ENCODE measurements around the gene ITPRIPL2.

DNA sequence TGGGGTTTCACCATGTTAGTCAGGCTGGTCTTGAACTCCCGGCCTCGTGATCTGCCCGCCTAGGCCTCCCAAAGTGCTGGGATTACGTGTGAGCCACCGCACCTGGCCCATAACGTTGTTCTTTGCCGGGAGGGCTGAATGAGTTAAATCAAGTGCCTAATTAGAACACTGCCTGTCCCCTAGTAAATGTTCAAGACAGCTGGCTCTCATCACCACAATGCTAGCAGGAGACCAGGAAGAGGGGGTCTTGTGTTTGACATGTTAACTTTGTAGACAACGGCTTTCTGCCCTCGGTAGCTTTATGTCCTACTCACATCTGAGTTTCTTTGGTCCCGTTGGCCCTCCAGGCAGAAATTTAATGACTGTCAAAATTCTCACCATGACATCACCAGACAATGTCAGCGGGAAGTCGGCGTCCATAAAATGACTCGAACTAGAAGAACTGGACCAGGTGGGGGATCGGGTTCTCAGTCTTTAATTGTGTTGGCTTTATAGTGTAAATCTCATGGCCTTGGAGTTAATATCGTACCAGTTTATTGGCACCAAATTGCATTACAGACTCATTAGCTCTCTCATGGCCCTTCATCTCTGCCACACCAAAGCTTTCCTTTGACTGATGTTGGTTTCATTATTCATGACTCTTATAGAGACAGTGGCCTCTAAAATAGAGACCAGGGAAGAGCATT is 11.4 kb upstream of the ITPRIPL2 start:
- TF ChIP-seq POLR2A (IDR thresholded peaks at IDR 0.05; ENCODE audit: low read depth, low read length) (no peak), POLR2AphosphoS5 (IDR thresholded peaks at IDR 0.05; ENCODE audit: low read depth, low read length) (no peak), POU2F2 (IDR thresholded peaks at IDR 0.05; ENCODE audit: low read depth, low read length) (no peak)

Data from GM12891 (cell line).